ENCODE data around the gene PACS2.
"Not testable (repeated sequence)": the region's sequence is repeated elsewhere in the genome, so short reads cannot be mapped to it uniquely, and the experiment has no call there.

The PACS2 gene

GRCh38 chr14:105350450-105351244, 36.1 kb downstream of the PACS2 start:
- no peak for DNase-seq (ENCODE audit: low spot score)

- DNase-seq (ENCODE audit: low spot score) = no peak
Observed at GRCh38 chr14:105351410-105351809, 36.9 kb downstream of the PACS2 start.

DNA sequence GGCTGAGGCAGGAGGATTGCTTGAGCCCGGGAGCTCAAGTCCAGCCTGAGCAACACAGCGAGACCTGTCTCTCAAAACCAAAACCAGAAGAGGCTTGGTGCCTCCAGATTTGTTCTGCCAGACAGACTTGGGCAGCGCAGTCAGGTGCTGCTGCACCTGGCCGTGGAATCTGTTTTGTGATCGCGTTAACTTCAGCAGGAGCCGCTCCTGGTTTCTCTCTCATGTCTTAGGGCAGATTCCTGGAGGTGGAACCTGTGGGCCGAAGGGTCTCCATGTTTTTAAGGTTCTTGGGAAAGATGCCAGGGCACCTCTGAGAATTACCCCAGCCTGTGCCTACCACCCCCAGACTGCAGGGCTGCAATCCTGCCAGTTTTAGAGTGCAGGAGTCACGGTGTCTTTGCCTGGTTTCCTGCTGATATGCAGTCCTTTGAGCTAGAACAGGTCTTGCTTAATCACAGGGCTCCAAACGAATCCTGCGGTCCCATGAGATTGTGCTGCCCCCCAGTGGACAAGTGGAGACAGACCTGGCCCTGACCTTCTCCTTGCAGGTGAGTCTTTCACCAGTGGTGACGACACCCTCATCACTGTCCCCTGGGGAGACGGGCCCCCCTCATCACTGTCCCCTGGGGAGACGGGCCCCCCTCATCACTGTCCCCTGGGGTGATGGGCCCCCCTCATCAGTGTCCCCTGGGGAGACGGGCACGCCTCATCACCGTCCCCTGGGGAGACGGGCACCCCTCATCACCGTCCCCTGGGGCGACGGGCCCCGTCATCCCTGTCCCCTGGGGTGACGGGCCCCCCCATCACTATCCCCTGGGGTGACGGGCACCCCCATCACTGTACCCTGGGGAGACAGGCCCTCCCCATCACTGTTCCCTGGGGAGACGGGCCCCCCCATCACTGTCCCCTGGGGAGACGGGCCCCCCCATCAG, 37.6 kb downstream of the PACS2 start:
- DNase-seq (ENCODE audit: low spot score) = peak; percentile 90

GRCh38 chr14:105353136-105353535, 38.6 kb downstream of the PACS2 start:
- DNase-seq (ENCODE audit: low spot score) = no peak

- DNase-seq (ENCODE audit: low spot score) = no peak
Observed at GRCh38 chr14:105354541-105354940, 40.0 kb downstream of the PACS2 start.

GRCh38 chr14:105355049-105355575, 40.6 kb downstream of the PACS2 start:
- DNase-seq (ENCODE audit: low spot score) = no peak

DNA sequence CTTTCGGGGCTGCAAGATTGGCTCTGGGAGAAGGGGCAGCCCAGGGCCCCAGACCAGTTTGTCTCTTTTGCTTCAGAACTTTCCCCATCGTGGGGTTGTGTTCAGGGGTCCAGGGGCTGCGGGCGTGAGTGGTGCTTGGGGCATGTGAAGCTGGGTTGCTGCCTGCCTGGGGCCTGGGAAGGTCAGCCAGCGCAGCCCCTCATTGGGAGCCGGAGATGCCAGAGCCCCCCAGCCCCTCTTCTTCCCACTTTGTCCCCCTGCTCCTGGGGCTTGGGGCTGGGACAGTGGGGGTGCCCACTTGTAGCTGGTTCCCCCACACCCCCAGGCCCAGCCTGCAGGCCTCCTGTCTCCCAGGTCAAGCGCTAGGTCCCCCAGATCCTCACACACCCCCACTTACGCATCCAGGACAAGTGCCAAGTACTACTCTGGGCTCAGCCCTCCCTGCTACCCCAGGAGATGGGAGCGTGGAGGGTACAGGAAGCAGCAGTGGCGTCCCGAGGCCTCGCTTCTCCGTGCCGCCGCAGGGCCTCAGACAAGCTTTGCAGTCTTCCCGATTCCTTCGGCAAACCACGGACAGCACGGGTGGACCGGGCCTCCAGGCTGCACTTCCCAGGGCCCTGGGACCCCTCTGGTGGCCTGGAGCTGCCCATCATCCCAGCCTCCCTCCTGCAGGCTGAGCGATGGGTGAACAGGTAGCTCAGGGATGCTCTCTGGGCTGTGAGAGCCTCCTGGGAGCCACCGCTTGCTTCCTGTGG, 41.5 kb downstream of the PACS2 start:
- DNase-seq (ENCODE audit: low spot score) = no peak

GRCh38 chr14:105356927-105357326, 42.4 kb downstream of the PACS2 start:
- no peak for DNase-seq (ENCODE audit: low spot score)

DNA sequence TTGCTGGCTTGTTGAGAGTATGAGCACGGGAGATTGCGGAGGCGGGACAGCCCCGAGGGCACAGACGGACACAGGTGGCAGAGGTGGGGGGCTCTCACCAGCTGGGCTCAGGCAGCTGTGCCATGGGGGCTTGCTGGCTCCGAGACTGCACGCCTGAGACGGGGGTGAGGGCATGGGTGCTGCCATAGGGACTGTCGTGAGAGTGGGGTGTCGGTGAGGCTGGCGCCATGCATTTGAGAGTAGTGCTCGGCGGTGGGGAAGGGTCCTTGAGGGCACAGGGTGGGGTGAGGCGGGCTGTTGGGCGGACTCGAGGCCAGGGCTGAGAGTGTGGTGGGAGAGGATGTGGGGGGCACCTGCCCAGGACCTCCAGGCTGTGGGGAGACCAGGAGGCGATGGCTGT, 43.1 kb downstream of the PACS2 start:
- DNase-seq (ENCODE audit: low spot score) = no peak

GRCh38 chr14:105358140-105358846, 43.7 kb downstream of the PACS2 start:
- DNase-seq (ENCODE audit: low spot score) = no peak

DNA sequence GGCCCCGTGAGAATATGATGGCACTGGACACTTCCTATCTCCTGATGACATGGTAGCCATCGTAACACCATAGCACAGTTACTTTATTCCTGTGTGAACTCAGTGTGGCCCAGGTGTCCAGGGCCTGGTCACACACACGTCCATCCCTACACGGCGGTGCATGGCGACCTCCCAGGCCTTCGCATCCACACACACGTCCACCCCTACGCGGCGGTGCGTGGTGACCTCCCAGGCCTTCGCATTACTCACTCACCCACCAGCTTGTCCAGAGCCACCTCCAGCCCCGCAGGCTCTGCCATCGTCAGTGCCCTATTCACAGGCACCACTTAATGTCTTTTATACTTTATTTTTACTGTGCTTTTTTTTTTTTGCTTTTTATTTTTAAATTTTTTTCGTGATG, 44.4 kb downstream of the PACS2 start:
- no peak for DNase-seq (ENCODE audit: low spot score)

DNA sequence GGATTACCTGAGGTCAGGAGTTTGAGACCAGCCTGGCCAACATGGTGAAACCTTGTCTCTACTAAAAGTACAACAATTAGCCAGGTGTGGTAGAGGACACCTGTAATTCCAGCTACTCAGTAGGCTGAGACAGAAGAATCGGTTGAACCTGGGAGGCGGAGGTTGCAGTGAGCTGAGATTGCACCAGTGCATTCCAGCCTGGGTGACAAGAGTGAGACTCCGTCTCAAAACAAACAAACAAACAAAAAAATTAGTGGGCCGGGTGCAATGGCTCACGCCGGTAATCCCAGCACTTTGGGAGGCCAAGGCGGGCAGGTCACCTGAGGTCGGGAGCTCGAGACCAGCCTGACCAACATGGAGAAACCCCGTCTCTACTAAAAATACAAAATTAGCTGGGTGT, 46.9 kb downstream of the PACS2 start:
- DNase-seq (ENCODE audit: low spot score) = not testable (repeated sequence)

DNA sequence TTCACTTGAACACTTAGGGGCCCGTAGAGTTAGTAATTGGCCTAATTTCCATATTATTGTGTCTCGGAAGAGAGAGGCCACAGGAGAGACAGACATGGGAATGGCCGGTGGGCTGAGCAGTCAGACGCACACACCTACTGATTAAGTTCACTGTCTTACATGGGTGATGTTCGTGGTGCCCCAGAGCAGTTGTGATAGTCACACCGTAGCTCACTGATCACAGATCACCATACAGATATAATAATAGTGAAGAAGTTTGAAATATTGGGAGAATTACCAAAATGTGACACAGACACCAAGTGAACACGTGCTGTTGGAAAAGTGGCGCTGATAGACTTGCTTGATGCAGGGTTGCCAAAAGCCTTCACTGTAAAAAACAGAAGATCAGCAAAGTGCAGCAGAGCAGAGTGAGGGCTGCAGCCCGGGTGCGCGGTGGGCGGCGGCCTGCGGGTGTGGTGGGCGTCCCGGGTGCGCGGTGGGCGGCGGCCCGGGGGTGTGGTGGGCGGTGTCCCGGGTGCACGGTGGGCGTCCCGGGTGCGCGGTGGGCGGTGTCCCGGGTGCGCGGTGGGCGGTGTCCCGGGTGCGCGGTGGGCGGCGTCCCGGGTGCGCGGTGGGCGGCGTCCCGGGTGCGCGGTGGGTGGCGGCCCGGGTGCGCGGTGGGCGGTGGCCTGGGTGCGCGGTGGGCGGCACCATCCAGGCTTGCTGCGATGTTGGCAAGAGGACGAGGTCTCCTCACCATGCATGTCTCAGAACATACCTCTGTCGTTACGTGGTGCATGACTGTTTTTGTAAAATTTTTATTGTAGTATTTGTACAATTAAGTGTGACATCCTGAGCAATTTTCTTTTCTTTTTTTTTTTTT, 49.5 kb downstream of the PACS2 start:
- peak; percentile 90 for DNase-seq (ENCODE audit: low spot score)

GRCh38 chr14:105365101-105365500, 50.6 kb downstream of the PACS2 start:
- DNase-seq (ENCODE audit: low spot score) = no peak

DNA sequence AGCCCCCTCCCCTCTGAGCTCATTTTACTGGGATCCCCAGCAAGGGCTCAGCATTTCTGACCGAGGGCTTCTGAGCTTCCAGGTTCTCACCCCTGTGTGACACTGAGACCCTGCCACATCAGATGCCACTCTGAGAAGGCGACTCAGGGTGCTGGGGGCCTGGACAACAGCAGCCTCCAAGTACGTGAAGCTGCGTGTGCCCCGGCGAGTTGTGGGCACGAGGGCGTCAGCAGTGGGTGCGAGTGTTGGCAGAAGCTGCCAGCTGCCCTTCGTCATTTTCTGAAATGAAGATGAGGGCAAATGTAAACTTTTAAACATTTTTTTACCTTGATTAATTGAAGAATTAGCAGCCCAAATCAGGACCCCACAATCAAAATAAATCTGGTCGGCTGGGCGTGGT, 51.1 kb downstream of the PACS2 start:
- no peak for DNase-seq (ENCODE audit: low spot score)

DNA sequence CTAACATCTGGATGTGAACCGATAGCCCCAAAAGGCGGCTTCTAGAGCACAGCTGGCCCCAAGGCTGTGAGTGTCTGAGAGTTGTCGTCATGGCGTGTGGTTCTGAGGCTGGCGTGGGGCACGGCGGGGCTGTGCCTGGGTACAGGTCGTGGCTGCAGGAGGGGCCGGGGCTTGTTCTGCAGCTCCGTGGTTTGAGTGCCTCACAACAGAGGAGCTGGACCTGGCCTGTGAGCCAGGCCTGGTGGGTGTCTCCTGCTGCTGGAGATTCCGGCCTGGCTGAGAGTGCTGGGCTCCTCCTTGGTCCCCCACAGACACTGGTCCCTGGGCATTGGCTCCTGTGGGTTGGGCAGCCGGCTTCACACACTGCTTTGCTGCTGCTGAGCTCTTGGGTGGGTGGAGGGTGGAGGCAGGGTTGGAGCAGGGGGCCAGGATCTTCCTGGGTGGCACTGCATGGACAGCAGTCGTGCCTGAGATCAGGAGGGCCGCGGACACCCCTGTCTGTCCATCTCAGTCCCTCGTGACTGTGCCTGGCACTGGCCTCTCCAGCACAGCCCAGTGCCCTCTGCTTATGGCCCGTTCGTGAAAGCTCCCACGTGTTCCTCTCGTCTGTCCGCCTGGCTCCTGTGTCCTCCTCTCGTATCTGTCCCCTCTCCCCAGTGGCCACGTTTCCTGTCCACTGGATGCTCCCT, 52.0 kb downstream of the PACS2 start:
- DNase-seq (ENCODE audit: low spot score) = no peak

DNA sequence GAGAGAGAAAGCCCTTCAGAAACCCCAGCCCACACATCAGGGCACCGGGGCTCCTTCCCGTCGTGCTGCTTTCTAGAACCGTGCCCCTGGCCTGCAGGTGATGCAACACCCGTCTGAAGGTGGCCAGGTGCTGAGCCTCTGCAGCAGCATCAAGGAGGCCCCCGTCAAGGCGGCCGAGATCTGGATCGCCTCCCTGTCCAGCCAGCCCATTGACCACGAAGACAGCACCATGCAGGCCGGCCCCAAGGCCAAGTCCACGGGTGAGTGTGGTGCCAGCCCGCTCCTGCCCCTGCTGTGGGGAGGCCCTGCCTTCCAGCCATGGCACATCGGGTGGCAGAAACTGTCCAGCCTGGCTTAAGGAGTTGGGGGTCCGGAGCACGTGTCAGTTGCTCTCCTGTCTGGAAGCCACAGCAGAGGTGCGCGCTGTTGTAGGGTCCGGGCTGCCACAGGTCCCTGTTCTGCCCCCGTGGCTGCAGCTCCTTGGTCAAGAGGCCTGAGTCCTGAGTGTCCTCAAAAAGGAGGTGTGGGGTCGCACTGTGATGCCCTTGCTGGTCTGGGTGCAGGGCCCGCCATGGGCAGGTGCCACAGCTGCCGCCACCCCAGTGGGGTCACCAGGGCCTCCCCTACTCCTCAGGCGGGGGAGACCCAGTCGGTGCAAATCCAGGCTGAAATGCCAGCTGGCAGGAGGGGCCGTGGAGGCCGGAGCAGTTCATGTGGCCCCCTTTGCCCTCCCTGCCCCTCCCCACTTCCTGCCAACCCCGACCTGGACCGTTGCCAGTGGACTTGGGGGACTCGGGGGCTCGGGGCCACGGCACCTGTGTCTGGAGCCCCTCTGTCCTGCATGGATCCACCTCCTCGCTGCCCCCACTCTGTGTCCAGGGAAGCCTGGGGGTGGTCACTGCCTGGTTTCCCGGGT, 52.8 kb downstream of the PACS2 start:
- DNase-seq (ENCODE audit: low spot score) = no peak

DNA sequence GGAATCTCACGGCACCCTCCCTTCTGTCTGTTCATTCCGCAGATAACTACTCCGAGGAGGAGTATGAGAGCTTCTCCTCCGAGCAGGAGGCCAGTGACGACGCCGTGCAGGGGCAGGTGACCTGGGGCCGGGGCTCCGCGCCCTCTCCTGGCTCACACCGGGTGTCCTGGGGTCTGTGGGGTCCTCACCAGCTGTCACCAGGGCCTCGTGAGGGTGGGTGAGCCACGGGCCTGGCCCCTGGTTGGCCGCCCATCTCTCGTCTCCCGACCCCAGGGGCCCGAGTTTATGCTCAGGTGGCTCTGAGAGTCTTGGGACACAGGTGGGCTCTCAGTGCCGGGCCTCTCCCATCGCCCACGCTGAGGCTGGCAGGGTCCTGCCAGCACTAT, 53.5 kb downstream of the PACS2 start:
- no peak for DNase-seq (ENCODE audit: low spot score)

DNA sequence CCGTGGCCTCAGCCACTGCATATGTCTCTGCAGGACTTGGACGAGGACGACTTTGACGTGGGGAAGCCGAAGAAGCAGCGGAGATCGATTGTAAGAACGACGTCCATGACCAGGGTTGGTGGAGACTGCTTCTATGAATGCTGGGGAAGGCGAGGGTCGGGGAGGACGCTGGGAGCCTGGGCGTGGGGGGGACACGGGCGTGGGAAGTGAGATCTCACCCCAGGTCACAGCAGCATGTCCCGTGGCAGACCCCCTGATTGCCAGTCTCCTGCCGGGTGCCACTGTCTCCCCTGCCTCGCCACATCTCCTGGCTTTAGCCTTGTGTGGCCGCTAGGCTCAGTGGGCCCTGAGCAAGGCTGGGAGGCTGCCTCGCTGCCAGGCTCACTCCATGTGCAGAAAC, 53.9 kb downstream of the PACS2 start:
- DNase-seq (ENCODE audit: low spot score) = no peak
